H7 (cell line): ENCODE data around the gene SGIP1. TPM values are rescaled to one million over a fixed set of nuclear protein-coding genes. Genes with fewer than 3 reads are reported as not detected.

Experiments used
- DNase-seq: peaks from one replicate; pipeline ENCODE4 v3.0.0; 2012
- H3K27me3 ChIP-seq: 2 replicates; pipeline ENCODE4 v1.6.0; 2011; ENCODE audit warnings: mild to moderate bottlenecking, low read length; ENCODE audit not compliant: control insufficient read depth, insufficient read depth
- H3K36me3 ChIP-seq: replicated peaks from 2 replicates; pipeline ENCODE4 v1.5.1; 2011; ENCODE audit warnings: low read length; ENCODE audit not compliant: control insufficient read depth, insufficient read depth
- H3K4me3 ChIP-seq: 2 replicates; pipeline ENCODE4 v1.5.1; 2011; ENCODE audit warnings: low read depth, mild to moderate bottlenecking, control low read depth, low read length, moderate library complexity; ENCODE audit not compliant: insufficient read depth
- total RNA-seq: library from RNA; depleted of rRNA; stranded (reverse); fragments of >200 nt; shearing (Covaris generic); gene quantifications from 2 replicates; pipeline ENCODE4 v1.2.3, GENCODE V29; 2014

SGIP1 gene
- total RNA-seq, 1 experiment from 2014 or later: 0.14 TPM

GRCh38 chr1:66745451-66745850 lies 211.5 kb downstream of the SGIP1 start:
- H3K36me3 ChIP-seq: no peaks in the 10 kb centered on the region
- DNase-seq: no peak
- H3K27me3 ChIP-seq: no peaks in the 10 kb centered on the region
- no peak overlapping the region for H3K4me3 ChIP-seq

DNA sequence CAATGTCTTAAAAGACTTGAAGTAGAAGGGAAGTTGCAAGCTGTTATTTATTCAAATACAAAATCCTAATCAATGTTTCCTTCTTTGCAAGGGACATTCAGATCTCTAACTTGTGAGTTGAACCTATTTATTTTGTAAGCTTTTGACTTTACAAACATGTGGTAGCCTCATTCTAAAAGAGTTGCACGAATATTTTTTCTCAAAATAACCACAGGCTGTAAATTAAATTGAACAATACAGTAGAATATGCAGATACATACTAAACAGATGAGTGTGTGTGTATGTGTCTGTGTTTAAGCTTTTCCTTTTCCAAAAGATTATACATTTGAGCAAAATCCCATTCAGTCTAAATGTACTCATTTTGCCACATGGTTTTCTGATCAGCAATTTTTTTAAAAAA lies 213.5 kb downstream of the SGIP1 start:
- Histone ChIP-seq H3K27me3 (peaks cover 14% of the 10 kb centered on the region), H3K4me3 (no peak overlapping the region), H3K36me3 (no peaks in the 10 kb centered on the region)
- DNase-seq: no peak

- no peak for DNase-seq
- Histone ChIP-seq H3K27me3 (peaks cover 21% of the 10 kb centered on the region), H3K36me3 (no peaks in the 10 kb centered on the region), H3K4me3 (no peak overlapping the region)
Observed at GRCh38 chr1:66750577-66750976, 216.6 kb downstream of the SGIP1 start.

- no peak for DNase-seq
- no peak overlapping the region for H3K4me3 ChIP-seq
- no peaks in the 10 kb centered on the region for H3K36me3 ChIP-seq
- peaks cover 21% of the 10 kb centered on the region for H3K27me3 ChIP-seq
Observed at GRCh38 chr1:66751160-66751559, 217.2 kb downstream of the SGIP1 start.

DNA sequence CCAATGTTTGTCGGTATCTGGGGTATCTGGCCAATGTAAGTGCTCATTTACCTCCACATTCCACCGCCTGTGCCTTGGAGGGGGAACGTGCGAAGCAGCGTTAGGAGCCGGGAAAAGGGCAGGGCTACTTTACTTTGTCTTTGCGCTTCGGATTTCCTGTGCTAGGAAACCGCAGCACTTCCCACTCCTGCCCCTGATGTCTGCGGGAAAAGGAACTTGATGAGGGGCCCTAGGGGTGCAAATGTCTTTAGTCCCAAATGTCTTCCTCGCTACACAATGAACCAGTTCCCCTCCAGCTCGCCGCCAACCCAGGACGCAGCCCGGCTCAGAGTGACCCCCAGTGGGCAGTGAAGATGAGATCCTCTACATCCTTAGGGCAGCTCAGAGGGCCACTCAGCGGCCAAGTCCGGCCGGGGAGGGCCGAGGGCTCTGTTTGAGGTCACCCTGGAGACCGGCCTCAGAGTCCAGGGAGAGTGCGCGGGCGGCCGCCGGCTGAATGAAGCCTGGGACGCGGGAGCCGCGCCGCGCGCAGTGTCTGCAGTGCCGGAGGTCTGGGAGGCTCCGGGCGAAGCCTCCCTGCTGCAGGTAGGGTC lies 218.1 kb downstream of the SGIP1 start, which contains the start of gene DYNLT5:
DYNLT5 (plus strand) TSS at position 460 of the 593 bp plus-strand sequence. CDS start 2,200 bp downstream, outside the sequence.
- peak within 1 kb of the TSS; percentile 56 for H3K4me3 ChIP-seq
- peak; percentile 67 for DNase-seq
- no peaks in the 10 kb centered on the region for H3K36me3 ChIP-seq
- H3K27me3 ChIP-seq: peaks cover 21% of the 10 kb centered on the region

- no peaks in the 10 kb centered on the region for H3K36me3 ChIP-seq
- DNase-seq: no peak
- H3K4me3 ChIP-seq: peak overlapping the region; percentile 56
- H3K27me3 ChIP-seq: peaks cover 21% of the 10 kb centered on the region
Observed at GRCh38 chr1:66752671-66753371, 218.9 kb downstream of the SGIP1 start.

- H3K36me3 ChIP-seq: no peaks in the 10 kb centered on the region
- no peak overlapping the region for H3K4me3 ChIP-seq
- DNase-seq: no peak
- peaks cover 5% of the 10 kb centered on the region for H3K27me3 ChIP-seq
Observed at GRCh38 chr1:66757722-66758240, 223.8 kb downstream of the SGIP1 start.

DNA sequence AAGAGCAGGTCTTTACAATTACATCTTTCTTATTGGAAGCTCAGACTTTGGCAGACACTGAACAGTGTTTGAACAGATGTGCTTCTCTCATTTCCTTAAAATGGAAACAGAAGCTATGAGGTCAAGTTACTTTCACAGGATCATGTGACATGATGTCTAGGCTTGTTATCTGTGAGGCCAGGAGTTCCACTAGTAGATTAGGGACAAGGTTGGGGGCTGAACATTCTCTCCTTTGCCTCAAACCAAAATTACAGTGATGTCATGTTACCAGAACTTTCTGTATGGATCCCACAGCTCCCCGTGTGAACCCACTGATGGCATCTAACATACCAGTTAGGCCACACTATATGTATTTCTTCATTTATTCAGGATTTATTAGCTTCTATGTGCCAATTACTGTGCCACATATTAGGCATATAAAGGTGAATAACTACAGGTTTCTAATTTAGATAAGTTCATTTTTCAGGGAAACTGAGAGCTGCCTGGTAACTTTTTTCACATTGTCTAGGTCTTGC lies 224.3 kb downstream of the SGIP1 start:
- no peak for DNase-seq
- no peak overlapping the region for H3K4me3 ChIP-seq
- no peaks in the 10 kb centered on the region; the same call in 1 of the 2 replicates for H3K27me3 ChIP-seq
- no peaks in the 10 kb centered on the region for H3K36me3 ChIP-seq

- Histone ChIP-seq H3K36me3 (no peaks in the 10 kb centered on the region), H3K27me3 (no peaks in the 10 kb centered on the region), H3K4me3 (no peak overlapping the region)
- no peak for DNase-seq
Observed at GRCh38 chr1:66760506-66760905, 226.6 kb downstream of the SGIP1 start.

DNA sequence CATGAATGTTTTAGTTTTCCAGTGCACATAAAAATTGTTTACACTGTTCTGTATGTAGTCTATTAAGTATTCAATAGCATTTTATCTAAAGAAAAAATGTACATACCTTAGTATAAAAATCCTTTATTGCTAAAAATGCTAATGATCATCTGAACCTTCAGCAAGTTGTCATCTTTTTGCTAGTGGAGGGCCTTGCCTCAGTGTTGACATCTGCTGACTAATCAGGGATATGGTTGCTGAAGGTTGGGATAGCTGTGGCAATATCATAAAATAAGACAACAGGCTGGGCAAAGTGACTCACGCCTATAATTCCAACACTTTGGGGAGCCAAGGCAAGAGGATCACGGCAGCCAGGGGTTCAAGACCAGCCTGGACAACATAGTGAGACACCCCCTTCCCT lies 227.3 kb downstream of the SGIP1 start:
- no peak for DNase-seq
- no peak overlapping the region for H3K4me3 ChIP-seq
- H3K27me3 ChIP-seq: no peaks in the 10 kb centered on the region
- no peaks in the 10 kb centered on the region for H3K36me3 ChIP-seq

DNA sequence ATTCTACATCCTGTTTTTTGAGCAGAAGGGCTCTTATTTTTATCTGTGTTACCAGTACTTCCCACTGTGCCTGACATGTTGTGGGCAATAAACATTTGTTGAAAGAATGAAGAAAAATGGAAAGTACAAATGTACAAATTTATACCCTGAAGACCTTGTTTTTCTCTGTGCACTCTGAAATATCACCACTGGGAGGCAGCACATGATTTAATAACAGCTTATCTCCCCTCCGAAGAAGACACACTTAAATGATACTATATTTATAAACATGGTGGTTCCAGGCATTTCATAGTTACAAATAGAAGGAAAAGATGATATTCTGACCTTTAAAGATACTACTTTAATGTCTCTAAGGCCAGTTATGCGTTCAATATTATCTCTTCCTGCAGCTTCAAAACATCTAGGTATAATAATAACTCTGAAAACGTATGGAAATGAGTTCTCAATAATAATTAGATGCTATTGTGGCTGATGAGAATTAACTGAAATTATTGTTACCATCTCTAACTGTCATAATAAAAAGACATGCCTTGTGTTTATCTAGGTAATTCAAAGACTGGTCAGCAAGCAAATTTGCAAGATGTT lies 231.1 kb downstream of the SGIP1 start:
- peak; percentile 8 for DNase-seq
- Histone ChIP-seq H3K27me3 (no peaks in the 10 kb centered on the region), H3K36me3 (no peaks in the 10 kb centered on the region), H3K4me3 (no peak overlapping the region)

DNA sequence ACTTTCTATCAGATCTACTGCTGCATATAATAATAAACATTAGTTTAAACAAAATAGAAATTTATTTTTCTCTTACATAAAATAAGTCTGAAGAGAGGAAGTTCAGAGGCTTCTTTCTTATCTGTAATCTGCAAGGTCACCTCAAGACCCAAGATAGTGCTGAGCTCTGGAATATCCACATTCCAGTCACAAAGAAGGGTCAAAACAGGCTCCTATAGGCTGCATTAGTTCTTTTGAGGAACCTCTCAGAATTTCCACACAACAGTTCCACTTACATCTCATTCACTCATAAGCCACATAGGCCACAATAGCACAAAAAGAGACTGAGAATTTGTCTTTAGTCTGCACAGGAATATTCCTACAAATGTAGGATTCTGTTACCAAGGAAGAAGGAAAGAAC lies 233.7 kb downstream of the SGIP1 start:
- Histone ChIP-seq H3K36me3 (no peaks in the 10 kb centered on the region), H3K27me3 (no peaks in the 10 kb centered on the region), H3K4me3 (no peak overlapping the region)
- no peak for DNase-seq

GRCh38 chr1:66768965-66769364 lies 235.0 kb downstream of the SGIP1 start:
- Histone ChIP-seq H3K36me3 (no peaks in the 10 kb centered on the region), H3K4me3 (no peak overlapping the region), H3K27me3 (no peaks in the 10 kb centered on the region)
- DNase-seq: no peak

DNA sequence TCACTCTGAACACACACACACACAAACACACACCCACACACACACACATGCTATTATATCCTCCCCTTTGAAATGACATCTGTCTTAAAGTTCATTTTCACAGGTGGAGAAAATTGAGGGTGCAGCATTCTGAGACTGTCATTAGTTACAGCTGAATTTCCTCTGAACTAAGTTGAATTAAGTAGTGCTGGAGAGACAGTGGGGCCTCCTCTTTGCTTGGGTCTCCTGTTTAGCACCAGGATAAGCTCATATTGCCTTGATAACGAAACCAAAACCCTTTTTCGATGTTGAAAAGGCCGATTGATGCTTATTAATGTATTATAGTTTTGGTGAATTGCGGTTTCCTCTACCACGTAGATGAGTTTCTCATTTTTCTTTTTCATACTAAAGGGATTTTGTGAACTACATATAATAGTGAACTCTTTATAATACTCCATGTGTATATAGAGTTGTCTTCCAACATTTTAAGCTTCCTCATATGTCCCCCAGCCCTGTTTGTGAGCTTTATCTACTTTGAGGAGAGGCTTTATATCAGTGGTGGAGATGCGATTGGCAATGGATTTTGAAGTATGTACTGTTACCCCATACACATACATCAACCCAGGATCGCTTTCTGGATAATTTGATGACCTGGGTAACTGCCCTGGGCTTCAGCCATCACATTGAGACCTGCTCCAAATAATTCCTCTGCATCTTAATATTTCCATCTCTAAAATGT lies 235.7 kb downstream of the SGIP1 start:
- H3K27me3 ChIP-seq: no peaks in the 10 kb centered on the region
- no peaks in the 10 kb centered on the region for H3K36me3 ChIP-seq
- no peak overlapping the region for H3K4me3 ChIP-seq
- DNase-seq: no peak
